Effector memory CD4-positive, alpha-beta T cell (primary cell): ENCODE results near the gene STX5.

Experiments used
- DNase-seq, 3 donors: peaks; one replicate each; pipeline ENCODE4 v3.0.0-alpha.2; 2020
- H3K27ac ChIP-seq: 2 replicates; pipeline ENCODE4 v1.7.0; 2013; ENCODE audit warnings: mild to moderate bottlenecking, low read length, moderate library complexity; ENCODE audit not compliant: insufficient read depth, poor library complexity, severe bottlenecking
- H3K27me3 ChIP-seq: replicated peaks from 2 replicates; pipeline ENCODE4 v1.7.0; 2013; ENCODE audit warnings: mild to moderate bottlenecking, low read length; ENCODE audit not compliant: insufficient read depth, control insufficient read depth, poor library complexity, severe bottlenecking
- H3K36me3 ChIP-seq: 2 replicates; pipeline ENCODE4 v1.7.0; 2013; ENCODE audit warnings: mild to moderate bottlenecking, low read length, moderate library complexity; ENCODE audit not compliant: control insufficient read depth, insufficient read depth
- H3K4me1 ChIP-seq: 2 replicates; pipeline ENCODE4 v1.7.0; 2013; ENCODE audit warnings: low read length, mild to moderate bottlenecking; ENCODE audit not compliant: control insufficient read depth, insufficient read depth, poor library complexity, severe bottlenecking
- H3K4me3 ChIP-seq: 2 replicates; pipeline ENCODE4 v1.7.0; 2013; ENCODE audit warnings: low read length, low read depth, mild to moderate bottlenecking; ENCODE audit not compliant: insufficient read depth, poor library complexity, severe bottlenecking
- H3K9me3 ChIP-seq: 2 replicates; pipeline ENCODE4 v1.7.0; 2013; ENCODE audit warnings: mild to moderate bottlenecking, low read length, moderate library complexity; ENCODE audit not compliant: control insufficient read depth
- total RNA-seq, 3 donors: gene quantifications; one replicate each; lab custom pipeline; 2026; lab: John Stamatoyannopoulos, UW

The STX5 gene, protein sequence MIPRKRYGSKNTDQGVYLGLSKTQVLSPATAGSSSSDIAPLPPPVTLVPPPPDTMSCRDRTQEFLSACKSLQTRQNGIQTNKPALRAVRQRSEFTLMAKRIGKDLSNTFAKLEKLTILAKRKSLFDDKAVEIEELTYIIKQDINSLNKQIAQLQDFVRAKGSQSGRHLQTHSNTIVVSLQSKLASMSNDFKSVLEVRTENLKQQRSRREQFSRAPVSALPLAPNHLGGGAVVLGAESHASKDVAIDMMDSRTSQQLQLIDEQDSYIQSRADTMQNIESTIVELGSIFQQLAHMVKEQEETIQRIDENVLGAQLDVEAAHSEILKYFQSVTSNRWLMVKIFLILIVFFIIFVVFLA
- total RNA-seq: 67.3 to 96.8 (median 80.7) reads per million in 3 donors

DNA sequence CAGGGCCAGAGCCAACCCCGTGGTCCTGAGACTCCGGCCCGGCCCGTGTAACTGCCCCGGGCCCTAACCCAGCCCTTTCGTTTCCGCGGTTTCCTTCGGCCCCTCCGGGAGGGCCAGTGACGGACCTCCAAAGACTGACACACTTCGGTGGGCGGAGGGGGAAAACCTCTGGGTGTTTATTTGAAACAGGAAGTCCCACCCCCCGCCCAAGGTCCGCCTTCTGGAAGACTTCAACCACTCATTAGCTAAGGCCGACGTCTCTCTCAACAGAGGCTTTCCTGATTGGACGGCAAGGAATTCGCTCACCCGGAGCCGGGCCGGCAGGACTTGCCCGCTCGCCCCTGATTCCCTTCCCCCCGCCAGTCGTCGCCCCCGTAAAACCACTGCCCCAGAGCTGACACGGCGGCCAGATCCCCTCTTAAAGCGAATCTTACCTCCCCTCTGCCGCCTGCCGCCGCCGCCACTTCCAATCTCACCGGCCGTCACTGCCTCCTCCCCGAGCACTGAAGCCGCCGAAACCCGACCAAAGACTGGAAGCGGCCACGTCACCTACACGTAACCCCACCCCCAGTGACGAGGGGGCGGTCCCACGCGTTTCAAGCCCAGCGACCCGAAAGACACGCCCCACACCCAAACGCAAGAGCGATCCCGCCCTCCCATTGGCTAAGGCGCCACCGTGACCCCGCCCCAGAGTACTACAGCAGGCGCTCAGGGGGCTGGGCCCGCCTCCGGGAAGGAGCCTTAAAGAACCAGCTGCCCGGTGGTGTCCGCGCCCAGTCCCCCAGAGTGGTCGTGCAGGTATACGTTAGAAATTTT lies at the start of gene STX5:
Gene STX5, minus strand, starts transcription at position 532 of the 816 bp plus-strand sequence. CDS start 808 bp downstream, outside the sequence.
- H3K27me3 ChIP-seq: no peaks in the 10 kb centered on the region
- peaks cover 17% of the 10 kb centered on the region for H3K4me1 ChIP-seq
- H3K4me3 ChIP-seq: peak within 1 kb of the TSS; percentile 88
- peak; percentile 98 to 99 (median 99) for DNase-seq
- no peaks in the 10 kb centered on the region for H3K9me3 ChIP-seq
- peak within 1 kb of the TSS; percentile 97 for H3K27ac ChIP-seq
- peaks cover 37% of the 10 kb centered on the region for H3K36me3 ChIP-seq

DNA sequence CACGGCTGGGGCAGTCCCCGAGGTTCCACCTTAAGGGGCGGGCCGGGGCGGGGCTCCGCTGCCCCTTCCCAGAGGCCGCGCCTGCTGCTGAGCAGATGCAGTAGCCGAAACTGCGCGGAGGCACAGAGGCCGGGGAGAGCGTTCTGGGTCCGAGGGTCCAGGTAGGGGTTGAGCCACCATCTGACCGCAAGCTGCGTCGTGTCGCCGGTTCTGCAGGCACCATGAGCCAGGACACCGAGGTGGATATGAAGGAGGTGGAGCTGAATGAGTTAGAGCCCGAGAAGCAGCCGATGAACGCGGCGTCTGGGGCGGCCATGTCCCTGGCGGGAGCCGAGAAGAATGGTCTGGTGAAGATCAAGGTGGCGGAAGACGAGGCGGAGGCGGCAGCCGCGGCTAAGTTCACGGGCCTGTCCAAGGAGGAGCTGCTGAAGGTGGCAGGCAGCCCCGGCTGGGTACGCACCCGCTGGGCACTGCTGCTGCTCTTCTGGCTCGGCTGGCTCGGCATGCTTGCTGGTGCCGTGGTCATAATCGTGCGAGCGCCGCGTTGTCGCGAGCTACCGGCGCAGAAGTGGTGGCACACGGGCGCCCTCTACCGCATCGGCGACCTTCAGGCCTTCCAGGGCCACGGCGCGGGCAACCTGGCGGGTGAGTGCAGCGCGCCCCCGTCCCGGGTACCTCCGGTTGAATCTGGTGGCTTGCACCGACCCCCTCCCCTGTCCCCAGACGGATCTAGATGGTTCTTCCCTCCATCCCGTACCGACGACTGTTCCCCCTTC lies 49.1 kb upstream of the STX5 start, which contains the start of gene SLC3A2:
Gene SLC3A2, plus strand, starts transcription at position 94 of the 776 bp plus-strand sequence. Its CDS starts 128 bp downstream, at position 222.
- H3K4me1 ChIP-seq: peaks cover 29% of the 10 kb centered on the region
- peak; percentile 77 to 79 (median 77) for DNase-seq
- H3K27ac ChIP-seq: peak within 1 kb of the TSS; percentile 96
- H3K36me3 ChIP-seq: peaks cover 32% of the 10 kb centered on the region
- H3K4me3 ChIP-seq: peak within 1 kb of the TSS; percentile 99
- no peaks in the 10 kb centered on the region for H3K9me3 ChIP-seq
- H3K27me3 ChIP-seq: no peaks in the 10 kb centered on the region

DNA sequence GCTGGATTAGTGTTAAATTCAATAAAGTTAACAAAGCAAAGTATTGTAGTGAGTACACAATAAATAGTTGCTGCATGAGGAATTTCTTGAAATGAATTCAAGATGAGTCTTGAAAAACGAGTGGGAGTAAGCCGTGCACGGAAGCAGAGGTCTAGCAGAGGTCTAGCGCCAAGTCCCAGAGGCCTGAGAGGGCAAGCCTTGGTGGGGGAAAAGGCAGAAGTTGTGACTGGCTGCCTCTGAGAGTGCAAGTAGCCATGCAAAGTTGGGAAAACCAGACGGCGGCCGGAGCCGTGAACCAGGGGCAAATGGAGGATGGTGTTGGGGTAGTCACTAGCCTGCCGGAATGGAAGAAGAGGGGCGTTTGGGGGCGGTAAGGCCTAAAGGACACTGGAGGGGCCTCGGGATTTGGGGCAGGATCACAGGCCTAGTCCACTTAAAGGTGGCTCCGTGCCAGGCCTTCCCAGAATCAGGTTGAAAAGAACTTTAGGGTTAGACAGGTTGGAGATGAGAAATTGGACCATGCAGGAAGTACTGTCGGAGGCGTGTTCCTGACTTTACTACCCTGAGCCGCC lies 48.5 kb upstream of the STX5 start:
- no peaks in the 10 kb centered on the region for H3K9me3 ChIP-seq
- no peaks in the 10 kb centered on the region for H3K27me3 ChIP-seq
- peaks cover 25% of the 10 kb centered on the region for H3K36me3 ChIP-seq
- peak overlapping the region; percentile 99 for H3K4me3 ChIP-seq
- H3K4me1 ChIP-seq: peaks cover 29% of the 10 kb centered on the region
- DNase-seq: no peak
- peak overlapping the region; percentile 96 for H3K27ac ChIP-seq

DNA sequence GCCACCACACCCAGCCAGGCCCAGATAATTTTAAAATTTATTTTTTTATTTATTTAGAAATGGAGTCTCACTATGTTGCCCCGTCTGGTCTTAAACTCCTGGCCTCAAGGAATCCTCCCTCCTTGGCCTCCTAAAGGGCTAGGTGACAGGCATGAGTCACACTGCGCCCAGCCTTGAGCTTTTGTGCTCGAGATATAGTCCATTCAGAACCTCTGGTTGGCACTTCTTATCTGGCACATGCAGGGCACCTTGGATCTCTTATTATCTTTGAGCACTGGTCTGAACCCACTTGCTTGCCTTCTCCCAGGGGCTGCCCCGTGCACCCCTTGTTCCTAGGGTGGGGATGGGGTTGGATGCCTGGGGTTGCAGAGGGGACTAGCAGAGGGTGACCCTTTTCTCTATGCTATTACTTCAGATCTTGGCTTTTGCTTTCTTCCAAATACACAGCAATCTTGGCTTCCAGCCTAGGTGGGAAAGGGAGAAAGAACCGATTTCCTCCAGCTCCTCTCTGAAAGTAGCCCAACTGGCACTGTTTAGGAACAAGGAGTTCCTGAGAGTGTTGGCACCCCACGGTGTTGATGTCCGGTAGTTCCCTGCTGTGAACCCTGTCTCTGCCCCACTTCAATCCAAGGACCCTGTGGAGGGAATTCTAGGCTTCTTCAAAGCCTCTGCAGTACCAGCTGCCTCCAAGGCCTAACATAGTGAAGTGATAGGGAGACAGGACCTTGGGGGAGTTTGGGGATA lies 47.6 kb upstream of the STX5 start:
- H3K27ac ChIP-seq: peak overlapping the region; percentile 96
- H3K27me3 ChIP-seq: no peaks in the 10 kb centered on the region
- H3K4me3 ChIP-seq: no peak overlapping the region
- H3K4me1 ChIP-seq: peaks cover 29% of the 10 kb centered on the region
- no peaks in the 10 kb centered on the region for H3K9me3 ChIP-seq
- no peak for DNase-seq
- peaks cover 18% of the 10 kb centered on the region for H3K36me3 ChIP-seq

DNA sequence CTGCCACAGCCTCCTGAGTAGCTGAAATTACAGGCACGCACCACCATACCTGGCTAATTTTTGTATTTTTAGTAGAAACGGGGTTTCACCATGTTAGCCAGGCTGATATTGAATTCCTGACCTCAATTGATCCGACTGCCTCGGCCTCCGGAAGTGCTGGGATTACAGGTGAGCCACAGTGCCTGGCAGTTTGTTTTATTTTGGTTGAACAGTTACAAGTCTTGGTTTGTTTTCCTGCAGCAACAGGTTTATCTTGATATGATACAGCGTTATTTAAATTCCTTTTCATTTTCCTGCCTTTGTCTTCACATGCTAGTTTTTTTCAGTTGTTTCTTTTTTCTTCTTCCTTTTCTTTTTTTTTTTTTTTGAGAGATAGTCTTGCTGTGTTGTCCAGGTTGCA lies 44.9 kb upstream of the STX5 start:
- no peak overlapping the region for H3K27ac ChIP-seq
- H3K4me1 ChIP-seq: peaks cover 11% of the 10 kb centered on the region
- no peak for DNase-seq

DNA sequence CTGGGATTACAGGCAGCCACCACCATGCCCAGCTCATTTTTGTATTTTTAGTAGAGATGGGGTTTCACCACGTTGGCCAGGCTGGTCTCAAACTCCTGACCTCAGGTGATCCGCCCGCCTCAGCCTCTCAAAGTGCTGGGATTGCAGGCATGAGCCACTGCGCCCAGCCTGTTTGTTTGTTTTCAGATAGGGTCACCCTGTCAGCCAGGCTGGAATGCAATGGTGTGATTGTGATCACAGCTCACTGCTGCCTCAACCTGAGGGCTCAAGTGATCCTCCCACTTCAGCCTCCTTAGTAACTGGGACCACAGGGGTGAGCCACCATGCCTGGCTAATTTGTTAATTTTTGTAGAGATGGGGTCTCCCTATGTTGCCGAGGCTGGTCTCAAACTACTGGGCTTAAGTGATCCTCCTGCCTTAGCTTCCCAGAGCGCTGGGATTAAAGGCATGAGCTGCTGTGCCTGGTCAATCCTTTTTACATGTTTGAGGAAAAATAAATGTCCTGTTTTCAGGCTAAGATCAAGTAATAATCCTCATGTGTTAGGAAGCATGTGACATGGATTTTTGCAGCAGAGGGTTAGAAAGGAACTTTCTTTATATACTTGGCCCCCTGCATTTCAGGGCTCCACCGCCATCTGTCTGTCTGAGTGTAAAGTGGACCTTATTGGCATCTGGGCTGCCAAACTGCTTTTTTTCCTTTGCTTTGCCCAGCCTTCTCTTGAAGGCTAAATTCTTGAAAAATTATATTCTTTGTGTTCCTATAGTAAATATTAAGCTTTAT lies 44.0 kb upstream of the STX5 start:
- Histone ChIP-seq H3K27me3 (no peaks in the 10 kb centered on the region), H3K4me1 (peaks cover 9% of the 10 kb centered on the region), H3K36me3 (no peaks in the 10 kb centered on the region), H3K4me3 (no peak overlapping the region), H3K27ac (no peak overlapping the region), H3K9me3 (no peaks in the 10 kb centered on the region)
- no peak for DNase-seq

More for the DNA sequence above, 44.9 kb upstream of the STX5 start:
- Histone ChIP-seq H3K36me3 (no peaks in the 10 kb centered on the region), H3K27me3 (no peaks in the 10 kb centered on the region), H3K4me3 (no peak overlapping the region), H3K9me3 (no peaks in the 10 kb centered on the region)

DNA sequence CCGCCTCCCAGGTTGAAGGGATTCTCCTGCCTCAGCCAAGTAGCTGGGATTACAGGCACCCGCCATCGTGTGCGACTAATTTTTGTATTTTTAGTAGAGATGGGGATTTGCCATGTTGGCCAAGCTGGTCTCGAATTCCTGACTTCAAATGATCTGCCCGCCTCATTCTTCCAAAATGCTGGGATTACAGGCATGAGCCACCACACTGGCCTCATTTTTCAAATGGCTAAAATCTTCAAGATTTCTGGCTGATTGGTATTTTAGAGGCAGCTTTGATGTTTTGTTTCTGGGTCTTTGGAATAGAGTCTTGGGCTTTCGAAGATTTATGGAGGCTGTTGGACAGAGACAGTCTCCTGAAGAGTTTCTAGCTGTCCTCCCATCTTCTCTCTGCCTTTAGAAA lies 43.0 kb upstream of the STX5 start:
- DNase-seq: no peak
- H3K27ac ChIP-seq: no peak overlapping the region
- H3K36me3 ChIP-seq: no peaks in the 10 kb centered on the region

DNA sequence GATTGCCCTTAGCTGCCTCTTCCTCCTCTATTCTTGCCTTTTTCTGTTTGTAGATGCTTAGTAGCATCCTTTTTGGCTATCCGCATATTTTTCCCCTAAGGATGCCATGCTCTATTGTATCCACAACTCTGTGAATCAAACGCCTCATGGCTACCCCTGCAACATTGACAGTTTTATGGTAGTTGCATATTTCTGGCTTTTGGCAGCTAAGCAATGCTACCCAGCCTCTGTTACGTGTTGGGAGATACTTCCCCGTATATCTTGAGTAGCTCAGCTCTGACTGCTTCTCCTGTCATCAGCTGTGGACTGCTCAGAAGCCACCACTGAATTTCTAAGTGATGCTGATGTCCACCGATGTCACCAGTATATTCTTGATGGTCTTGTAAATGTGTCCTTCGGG lies 33.8 kb upstream of the STX5 start:
- H3K27me3 ChIP-seq: no peaks in the 10 kb centered on the region
- no peak for DNase-seq
- H3K9me3 ChIP-seq: no peaks in the 10 kb centered on the region
- H3K27ac ChIP-seq: no peak overlapping the region
- no peaks in the 10 kb centered on the region for H3K36me3 ChIP-seq
- H3K4me3 ChIP-seq: no peak overlapping the region
- H3K4me1 ChIP-seq: no peaks in the 10 kb centered on the region

More for the DNA sequence above, 43.0 kb upstream of the STX5 start:
- H3K9me3 ChIP-seq: no peaks in the 10 kb centered on the region
- no peak overlapping the region for H3K4me3 ChIP-seq
- H3K27me3 ChIP-seq: no peaks in the 10 kb centered on the region
- peaks cover 2% of the 10 kb centered on the region for H3K4me1 ChIP-seq
